SKM-1 treated with dmso at 0.1 percent for 144 hours (cell line): ENCODE data around the gene ELP4.

ENCODE experiments used
- DNase-seq: peaks from one replicate; lab custom pipeline; 2025; ENCODE audit not compliant: unreplicated experiment; lab: John Stamatoyannopoulos, UW

Gene ELP4

DNA sequence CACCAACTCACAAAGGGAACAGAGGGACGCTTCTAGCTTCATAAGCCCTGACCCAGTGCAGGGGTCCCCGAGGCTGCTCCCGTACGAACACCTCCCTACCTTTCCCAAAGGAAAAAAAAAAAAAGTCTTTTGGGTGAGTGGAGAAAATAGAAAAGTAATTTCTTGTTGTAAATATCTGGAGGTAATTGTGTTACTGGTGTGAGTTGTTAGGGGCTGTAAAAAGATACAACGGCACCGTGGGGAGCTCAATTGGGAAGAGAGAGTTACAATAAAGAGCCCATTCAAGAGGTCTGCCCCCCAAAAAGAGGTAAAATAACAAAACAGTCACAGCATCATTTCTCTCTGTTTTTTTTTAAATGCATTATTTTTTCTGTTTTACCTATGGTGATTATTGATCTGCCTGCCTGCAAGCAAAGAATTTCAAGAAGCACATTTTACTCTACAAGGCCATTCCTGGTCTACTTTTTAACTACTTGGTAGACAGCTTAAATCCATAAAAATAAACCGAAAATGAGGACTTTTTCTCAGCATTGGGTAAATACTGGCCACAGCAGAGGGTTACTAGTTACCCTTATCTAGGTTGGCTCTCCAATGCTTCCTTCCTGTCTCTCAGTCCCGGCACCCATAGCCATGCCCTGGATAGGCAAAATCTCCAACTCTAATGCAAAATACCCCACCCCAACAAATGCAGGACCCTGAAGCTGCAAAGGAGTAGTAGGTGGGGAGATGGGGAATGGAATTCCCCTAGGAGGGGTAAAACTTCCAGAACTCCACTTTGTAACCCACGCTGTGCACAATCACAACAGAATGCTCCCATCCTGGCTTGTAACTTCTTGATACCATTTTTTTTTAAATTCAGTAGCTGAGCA, 298.5 kb downstream of the ELP4 start:
- no peak for DNase-seq

DNA sequence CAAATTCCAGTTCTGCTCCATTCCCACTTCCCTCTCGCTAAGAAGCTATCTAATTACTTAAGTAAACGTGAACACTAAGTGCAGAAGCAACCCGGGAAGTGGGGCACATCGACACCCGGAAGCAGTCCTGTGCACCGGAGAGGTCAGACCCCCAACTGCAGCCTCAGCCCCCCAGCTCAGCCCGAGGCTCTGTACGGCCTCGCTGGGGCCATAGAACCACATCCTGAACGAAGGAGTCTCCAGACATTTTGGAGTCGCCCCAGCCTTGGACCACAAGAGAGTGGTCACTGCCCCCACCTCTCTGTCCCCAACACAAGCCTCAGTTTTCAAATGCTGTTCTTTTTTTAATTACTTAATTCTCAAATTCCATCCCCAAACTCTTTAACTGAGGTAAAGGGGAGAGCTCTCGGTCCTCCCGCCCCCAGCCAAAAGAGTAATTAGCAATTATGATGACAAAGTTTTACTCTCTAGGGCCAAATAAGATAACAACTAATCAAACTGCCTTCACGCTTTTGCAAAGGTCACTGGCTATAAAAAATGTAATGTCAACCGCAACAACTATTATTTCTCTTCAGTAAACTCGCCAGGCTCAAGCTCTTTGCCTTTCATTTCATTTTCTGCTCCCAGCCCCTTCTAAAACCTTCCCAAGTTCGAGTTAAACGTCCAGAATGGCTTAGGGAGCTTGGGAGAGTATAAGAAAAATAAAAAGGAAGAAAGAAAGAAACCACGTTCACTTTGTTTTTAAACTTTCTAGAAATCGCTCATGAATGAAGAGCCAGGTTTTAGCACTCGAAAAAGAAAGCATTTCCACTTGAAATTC, 299.4 kb downstream of the ELP4 start:
- DNase-seq = no peak

DNA sequence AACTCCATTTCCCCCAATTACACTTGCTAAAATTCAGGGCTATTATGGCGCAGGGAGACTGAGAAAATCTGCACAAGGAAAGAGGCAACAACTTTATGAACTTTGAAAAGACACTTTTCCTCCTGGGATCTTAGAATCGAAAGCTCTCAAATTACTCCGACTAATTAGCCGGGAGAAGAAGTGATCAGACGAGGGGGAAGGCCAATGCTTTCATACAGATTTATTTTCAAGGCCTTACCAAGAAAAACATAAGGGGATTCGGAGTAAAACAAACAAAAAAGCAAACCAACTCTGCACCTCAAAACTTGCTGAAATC, 299.9 kb downstream of the ELP4 start:
- no peak for DNase-seq

DNA sequence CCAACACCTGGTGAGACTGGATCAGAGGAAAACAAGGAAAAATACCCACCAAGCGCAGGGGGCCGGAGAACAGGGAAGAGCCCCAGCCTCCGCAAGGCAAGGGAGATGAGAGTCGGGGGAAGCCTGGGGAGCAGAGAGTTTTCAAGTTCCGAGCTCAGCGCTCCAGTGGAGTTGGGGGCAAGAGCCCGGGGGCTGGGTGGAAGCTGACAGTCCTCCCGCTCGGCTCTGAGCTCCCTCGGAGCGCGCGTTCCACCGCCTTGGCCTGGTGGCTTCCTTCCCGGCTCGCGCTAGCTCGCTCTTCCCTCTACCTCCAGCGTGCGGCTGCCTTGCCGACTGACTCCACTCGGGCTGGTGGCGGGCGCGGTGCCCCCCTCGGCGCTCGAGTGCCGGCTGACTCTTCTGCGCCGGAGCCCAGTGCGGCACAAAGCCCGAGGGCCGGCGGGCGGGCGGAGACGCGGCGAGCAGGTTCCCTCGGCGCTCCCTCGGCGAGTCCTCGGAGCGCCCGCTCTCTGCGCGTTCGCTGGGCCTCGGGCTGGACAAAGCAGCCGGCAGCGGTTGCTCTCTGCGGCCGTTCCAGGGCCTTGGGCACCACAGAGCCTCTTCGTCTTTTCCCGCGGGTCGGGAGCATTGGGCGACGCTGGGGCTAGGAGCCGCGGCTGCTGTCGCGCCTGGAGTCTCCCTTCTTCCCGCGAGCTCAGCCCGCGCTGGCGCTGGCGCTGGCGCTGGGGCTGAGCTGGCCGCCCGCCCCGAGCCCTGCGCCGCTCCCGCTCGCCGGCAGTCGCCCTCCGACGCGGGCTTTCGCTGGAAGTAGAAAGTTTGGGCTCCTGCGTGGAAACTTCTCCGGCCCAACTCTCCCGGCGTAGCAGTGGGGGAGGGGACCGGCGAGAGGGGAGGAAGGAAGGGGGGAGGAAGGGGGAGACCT, 300.6 kb downstream of the ELP4 start:
- no peak for DNase-seq

DNA sequence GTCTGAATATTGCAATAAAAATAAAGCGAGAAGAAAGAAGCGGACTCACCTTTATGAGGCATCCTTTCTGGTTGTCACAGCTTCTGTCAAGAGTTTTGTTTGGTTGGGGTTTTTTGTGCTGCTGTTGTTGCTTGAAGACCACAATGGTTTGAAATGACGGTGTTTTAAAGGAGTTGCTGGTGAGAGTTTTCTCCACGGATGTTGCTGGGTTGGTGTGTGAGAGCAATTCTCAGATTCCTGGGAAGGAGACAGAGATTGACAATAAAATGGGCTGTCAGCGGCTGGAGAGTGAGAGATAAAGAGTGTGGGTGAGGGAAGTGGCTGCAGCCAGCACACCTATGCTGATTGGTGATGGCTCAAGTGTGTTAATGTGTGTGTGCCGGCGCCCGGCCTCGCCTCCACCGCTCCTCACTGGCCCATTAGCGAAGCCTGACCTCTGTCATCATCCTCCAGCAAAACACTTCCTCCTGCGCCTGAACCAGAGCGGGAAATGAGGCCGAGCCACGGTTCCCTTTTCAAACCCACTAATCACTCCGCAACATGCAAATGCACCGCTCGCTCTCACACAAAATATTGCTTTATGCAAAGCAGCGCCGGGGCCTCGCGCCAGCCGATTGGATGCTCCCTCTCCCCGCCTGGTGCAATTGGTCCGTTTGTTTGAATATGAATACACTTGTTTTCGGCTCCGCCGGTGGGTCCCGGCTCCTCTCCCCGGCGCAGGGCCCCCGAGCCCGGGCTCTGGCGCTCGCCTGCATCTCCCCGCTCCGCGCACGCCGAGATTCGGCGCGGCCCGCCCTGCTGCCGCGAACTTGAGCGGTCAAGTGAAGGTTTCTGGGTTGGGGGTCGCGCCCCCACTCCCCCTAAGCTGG, 301.4 kb downstream of the ELP4 start, which contains the start of gene PAX6:
Gene PAX6, minus strand, starts transcription at position 544 of the 869 bp plus-strand sequence. CDS start 4,911 bp downstream, outside the sequence.
- peak; percentile 96 for DNase-seq

DNA sequence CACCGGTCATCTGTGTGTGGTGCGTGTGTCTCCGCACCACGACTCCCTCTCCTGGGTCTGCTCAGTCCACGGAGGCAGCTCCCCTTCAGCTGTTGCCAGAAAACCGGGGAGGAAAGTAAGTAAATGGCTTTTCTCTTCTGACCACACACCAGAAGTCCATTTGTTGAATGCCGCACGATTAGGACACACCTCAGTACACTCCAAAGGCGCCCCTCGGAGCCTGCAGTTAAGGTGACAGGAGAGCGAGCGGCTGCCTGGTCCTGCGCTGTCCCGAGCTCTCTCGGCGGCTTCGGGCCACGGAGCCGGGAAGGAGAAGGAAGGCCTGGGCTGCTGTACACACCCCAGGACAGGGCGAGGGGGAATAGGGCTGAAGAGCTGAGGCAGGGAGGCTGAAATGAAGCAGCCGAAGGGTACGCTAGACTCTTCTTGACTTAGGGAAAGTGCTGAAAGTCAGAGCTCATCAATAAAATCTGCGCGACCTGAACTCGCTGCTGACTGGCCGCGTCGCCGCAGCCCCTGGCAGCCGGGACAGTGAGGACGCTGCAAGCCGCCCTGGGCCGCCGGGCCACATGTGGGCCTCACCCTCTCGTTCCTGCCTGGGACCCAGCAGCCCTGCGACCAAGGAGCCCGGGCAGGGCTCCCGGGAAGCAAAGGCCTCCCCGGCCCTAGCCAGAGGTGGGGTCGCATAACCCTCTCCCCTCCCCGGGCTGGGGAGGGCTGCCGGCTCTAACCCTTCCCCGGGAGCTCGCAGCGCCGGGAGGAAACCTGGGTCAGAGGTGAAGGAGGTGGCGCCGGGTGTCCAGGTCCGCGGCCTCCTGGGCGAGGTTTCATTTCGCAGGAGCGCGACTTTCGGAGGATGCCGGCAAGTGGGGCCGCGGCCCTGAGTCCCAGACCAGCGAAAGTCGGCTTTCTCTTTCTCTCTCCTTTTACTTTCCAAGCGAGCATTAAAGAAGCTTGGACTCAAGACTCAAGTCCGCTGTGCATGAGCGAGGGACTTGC, 303.1 kb downstream of the ELP4 start:
- no peak for DNase-seq

DNA sequence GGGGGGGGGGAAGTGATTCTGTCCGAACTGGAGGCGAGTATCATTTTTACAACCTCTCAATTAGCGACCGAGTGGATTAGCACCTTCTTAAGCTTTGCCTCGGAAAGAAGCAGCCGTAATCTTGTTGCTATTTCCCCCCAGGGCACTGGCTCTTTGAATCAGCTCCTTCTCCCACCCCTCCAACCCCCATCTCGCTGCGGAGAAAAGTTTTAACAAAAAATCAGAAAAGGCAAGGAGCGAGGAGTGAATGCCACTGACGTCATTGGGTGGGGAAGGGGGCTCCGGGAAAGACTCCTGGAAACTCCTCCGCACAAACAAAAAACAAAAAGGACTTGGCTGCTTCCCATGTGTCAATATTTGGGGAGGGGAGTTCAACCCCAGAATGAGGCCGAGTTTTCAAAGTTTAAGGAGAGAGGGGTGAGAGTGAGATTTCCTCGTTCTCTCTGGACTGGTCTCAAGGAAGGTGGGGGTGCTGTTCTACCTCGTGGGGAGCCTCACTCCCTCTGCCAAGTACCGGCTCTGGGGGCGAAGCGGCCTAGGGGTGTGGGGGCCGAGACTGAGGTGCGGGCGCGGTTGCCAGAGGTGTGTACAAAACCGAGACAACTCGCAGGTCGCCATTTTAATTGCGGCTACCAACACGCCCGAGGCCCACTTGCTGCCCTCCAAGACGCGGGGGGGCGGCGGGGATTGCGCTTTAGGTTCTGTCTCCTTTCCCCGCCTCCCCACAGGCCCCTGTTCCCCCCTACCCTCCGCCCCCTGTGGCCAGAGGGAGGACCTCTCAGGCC, 304.0 kb downstream of the ELP4 start:
- no peak for DNase-seq

DNA sequence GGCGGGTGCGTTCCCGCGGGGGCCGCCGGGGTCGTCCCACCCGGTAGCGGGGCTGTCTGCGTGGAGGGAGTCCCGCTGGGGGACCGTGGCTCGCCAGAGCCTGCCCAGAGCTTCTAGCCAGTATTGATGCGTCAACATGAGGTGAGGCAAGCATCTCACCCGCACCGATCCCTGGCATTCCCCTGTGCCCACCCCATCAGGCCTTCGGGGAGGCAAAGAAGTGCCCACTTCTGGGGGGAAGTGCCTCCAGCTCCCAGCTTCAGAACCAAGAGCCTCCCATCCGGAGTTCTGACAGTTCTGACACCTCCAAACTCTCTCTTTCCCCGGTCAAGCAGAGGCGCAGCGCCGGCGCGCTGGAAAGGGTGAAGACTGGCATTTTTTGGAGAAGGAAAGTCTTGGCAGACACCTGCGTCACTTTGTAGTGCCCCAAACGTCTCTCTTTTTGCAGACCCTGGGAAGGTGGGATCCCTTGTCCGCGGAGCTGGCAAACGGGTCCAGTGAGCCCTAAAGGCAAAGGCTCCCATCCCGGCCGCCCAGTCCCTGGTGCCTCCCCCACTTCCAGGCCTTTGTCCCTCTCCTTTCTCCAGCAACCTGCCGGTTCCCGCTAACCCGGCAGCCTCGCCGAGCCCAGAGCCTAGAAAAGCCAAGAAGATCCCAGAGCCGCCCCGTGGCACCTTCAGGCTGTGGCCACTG, 304.8 kb downstream of the ELP4 start:
- DNase-seq = no peak

DNA sequence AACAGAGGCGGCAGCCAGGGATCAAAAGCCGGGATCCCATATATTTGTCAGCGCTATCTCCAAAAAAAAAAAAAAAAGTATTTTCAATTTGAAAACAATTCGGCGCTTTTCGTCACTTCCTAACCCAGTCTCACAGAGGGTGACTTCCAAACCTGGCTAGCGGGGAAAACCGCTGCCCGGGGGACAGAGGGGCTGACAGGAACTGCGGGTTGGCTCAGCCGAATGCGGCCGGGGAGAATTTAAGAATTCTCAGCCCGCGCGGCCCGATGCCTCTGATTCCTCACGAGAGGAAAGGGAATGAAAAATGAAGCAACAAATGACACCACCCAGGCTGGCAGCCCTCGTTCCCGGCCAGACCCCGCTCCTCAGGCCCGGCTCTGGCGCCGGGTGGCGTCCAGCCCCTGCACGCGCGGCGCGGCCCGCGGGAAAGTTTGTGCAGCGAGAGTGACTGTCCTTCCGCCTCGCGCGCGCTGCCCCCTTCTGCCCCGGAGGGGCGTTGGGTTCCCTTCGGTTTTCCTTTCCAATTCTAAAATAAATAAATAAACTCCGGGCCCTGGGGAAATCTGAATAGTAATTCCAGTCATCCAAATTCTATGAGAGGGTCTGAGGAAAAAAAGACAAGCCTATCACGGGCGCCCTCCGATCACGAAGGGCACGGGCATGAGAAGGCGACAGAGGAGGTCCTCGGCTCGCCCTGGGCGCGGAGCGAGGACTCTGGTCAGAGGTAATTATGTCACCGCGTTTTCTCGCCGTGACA, 306.3 kb downstream of the ELP4 start:
- DNase-seq = no peak

DNA sequence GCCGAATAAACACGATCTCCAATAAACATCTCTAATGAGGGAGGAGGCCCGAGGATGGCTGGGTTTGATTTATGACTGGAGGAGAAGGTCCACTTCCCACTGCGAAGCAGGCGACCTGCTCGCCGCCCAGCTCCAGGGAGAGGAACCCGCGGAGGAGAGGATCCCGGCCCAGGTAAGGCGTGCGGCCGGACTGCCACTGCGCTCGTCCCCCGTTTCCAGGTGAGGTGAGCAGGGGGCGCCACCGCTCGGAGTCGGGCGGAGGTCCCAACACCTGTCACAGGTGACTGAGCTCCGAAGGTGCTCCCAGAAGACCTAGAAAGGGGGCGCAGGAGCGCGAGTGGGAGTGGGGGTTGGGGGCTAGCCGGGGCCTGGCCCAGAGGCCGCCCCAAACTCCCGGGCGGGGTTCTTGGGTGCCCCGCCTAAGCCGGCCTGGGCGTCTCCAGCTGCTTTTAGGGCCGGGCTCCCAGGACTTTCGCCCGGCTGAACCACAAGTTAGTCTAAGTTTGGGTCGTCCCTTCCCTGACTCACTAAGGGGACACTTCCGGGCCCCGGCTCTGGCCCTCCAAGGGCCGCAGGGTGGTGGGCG, 307.0 kb downstream of the ELP4 start:
- no peak for DNase-seq

DNA sequence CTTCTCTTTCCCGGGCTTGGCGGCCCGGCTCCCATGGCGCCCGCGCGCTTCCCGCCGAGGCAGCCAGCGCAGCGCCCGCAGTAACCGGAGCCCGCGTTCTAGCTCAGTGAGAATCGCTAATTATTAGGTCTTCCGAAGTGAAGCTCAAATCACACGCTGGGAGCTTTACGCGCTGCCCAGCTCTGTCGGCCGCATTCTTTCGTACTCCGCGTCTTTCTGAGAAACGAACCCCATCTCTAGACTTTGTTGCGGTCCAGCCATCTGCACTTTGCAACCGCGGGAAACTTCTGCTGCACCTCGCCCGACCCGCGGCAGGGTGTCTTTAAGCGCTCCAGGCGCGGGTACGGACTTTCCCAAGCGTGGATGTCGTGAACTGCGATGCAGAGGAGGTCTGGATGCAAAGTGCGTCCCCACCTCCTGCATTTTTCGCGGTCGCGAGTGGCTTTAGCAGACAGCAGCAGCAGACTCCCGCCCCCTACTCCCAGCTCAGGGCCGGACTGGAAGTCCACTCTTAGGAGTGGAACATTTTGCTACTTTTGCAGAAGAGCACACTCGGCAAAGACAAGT, 307.6 kb downstream of the ELP4 start:
- no peak for DNase-seq

DNA sequence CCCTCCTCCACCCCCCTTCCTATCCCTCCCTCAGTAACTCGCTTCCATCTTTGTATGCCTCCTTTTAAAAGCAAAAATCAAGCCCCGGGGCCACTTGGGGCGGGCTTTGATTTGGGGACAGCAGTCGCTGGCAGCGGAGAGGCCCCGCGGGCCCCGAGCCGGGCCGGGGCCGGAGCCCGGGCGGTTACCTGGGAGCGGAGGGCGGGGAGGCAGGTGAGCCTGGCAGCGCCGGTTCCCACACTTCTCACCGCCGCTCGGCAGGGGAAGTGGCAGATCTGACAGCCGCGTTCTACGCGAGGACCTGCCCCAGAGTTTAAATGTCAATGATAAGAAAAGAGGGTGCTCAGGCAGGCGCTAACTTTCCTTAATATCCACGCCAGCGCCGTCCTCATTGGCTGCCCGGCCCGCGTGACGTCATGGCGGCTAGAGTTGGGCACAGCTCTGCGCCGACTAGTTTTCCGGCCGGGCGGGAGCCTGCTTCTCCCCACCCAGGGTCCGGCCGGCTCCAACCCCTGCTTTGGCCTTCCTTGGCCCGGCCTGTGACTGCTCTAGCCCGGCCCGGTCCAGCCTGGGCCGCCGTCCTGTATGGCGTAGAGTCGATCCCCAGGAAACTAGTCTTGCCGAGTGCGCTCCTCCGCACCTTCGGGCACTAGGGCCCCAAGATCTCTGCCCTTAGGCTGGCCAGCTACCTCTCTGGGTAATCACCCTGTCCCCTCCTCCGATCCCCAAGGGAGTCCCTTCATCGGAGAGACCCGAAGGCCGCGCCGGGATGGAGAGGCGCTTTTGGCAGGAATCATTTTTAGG, 308.3 kb downstream of the ELP4 start:
- no peak for DNase-seq

DNA sequence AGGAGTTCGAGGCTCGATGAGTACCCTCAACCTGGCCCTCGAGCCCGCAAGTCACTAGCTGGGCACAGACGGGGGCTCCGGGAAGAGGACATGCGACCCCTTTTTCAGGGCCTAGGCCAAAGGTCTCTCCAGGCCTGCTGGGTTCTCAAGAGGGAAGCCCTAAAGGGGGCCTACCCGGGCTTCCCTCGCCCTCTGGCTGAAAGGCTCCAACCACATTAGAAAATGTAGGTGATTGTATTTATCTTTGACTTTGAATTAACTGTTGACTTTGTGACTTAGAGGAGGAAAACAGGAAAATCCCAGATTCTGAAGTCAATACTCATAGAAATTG, 308.8 kb downstream of the ELP4 start:
- no peak for DNase-seq

DNA sequence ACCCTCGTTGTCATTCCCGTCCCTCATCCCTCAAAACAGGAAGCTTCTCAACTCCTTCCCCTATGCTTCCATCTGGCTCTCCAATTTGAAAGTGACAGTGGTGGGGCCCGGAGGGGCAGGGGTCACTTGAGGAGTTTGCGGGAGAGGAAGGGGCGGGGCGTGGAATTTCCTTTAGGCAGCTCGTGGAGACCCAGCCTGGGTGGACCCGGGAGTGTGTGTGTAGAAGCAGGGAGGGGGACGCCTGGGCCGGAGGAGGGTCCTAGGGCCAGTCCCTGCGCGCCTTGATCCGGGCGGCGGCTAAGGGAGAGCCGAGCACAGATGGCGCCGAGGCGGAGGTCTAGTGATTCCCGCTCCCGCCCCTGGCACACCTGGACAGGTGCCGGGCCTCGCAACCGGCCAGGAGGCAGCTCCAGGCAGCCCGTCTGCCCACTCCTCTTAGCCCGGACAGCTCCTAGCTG, 309.3 kb downstream of the ELP4 start:
- no peak for DNase-seq

DNA sequence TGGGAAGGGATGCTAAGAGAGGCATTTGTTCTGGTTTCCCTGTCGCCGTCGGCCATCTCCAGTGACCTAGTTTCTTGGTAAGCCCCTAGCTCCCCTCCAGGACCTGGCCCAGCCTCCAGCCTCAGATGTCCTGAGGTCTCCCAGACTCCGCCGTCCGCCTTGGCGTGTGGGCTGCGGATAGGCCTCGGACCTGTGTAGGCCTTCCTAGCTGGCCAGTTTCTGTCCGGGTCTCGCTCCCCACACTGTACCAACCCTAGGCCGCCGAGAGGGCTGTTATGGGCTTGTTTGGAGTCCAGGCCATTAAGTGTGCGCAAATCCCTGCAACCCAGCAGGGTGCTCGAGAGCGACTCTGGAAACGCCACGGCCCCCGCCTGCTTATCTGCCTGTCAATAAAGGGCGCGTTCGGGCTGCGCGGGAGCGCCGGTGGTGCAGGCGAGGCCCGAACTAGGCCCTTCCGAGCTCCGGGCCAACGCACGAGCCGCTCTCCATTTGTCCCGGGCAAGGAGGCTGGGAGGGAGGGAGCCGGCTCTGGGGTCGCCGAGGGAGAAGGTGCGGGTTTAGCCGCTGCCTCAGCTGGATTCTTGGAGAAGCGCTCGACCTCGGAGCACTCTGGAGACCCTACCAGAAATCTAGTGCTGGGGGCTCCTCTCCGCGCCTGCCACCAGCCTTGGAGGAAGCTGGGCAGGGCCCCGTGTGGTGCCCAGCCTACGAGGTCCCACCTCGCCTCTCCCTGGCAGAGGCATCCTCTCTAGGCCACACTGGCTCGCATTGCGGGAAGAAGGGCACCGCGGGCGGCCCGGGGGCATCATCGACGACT, 310.3 kb downstream of the ELP4 start:
- DNase-seq = no peak
